ENCODE results near the gene RNF121. TPM values are rescaled to one million over a fixed set of nuclear protein-coding genes. Genes with fewer than 3 reads are reported as not detected.

RNF121 gene
- total and polyA plus RNA-seq, 2 of the 13 experiments (the other 11 are each of a cell fraction or from before 2014, with no cell fraction given) = 28.6 to 44.3 TPM

GRCh38 chr11:71994786-71995185 is 65.9 kb downstream of the RNF121 start (continued):
- TF ChIP-seq ZFYVE20 (CRISPR knock-in tag; IDR thresholded peaks at IDR 0.05; ENCODE audit: borderline replicate concordance, low read depth) = no peak
- no peak for TF ChIP-seq RARA (CRISPR knock-in tag; IDR thresholded peaks at IDR 0.05)
- TF ChIP-seq ZNF292 (CRISPR knock-in tag; IDR thresholded peaks at IDR 0.05; ENCODE audit: borderline replicate concordance, low read depth) = no peak
- no peak for TF ChIP-seq FOXA1 (IDR thresholded peaks at IDR 0.05)
- TF ChIP-seq FOXA1 (CRISPR knock-in tag; IDR thresholded peaks at IDR 0.05) = 0 out of 2 replicates have a peak, but pooled peaks have one; percentile 22
- TF ChIP-seq ZNF430 (CRISPR knock-in tag; IDR thresholded peaks at IDR 0.05) = no peak
- no peak for TF ChIP-seq ZNF512 (CRISPR knock-in tag; IDR thresholded peaks at IDR 0.05)
- TF ChIP-seq RNF2 (conservative IDR thresholded peaks at IDR 0.05; ENCODE audit: low read depth) = no peak
- TF ChIP-seq ZNF75D (CRISPR knock-in tag; IDR thresholded peaks at IDR 0.05; ENCODE audit: borderline replicate concordance) = no peak

- Histone ChIP-seq H3K4me3 (replicated peaks in 1 of 3; ENCODE audit: insufficient read depth in 1 of 3, low read depth in 2 of 3, low read length in 3 of 3) (no peak overlapping the region), H3K27me3 (ENCODE audit: control insufficient read depth in 1 of 2, insufficient read depth in 2 of 2, low read length in 2 of 2) (no peaks in the 10 kb centered on the region), H3K36me3 (replicated peaks in 1 of 2; ENCODE audit: control insufficient read depth in 1 of 2, insufficient read depth in 2 of 2, low read length in 2 of 2) (peaks cover 4 to 42% of the 10 kb centered on the region in 2 experiments), H4K20me1 (ENCODE audit: insufficient read depth, low read length) (no peaks in the 10 kb centered on the region), H3K27ac (ENCODE audit: extremely low read length, insufficient read depth, low read length) (no peak overlapping the region), H3K4me2 (ENCODE audit: low read depth, low read length) (no peak overlapping the region), H3K79me2 (ENCODE audit: insufficient read depth, low read length) (no peaks in the 10 kb centered on the region), H2AFZ (ENCODE audit: low read length) (no peak overlapping the region), H3K4me1 (ENCODE audit: insufficient read depth, low read length) (no peaks in the 10 kb centered on the region), H3K9me3 (ENCODE audit: low read length) (no peaks in the 10 kb centered on the region), H3K9ac (ENCODE audit: insufficient read depth, low read depth, low read length) (no peak overlapping the region)
- no peak for ATAC-seq
- intact Hi-C loops (cut with micrococcal nuclease; ENCODE audit: unreplicated experiment) (no loop called here), in situ Hi-C loops (cut with HindIII; ENCODE audit: extremely low pct_ligation_motif_present, low pct_unique_long_range_greater_than_20kb) (no loop called here)
- ChIA-PET CTCF (ENCODE audit: low intra/inter-chr PET ratio, low total read pairs) (no interaction called here), POLR2A (no interaction called here)
- 100% methylated on average over 2 of the region's 3 CpGs for WGBS (ENCODE audit: low lambda C conversion rate)
- no peak for DNase-seq (ENCODE audit: low spot score)
- BruUV-seq (replicated peaks) = no TSS peak
- TF ChIP-seq HMGA1 (CRISPR knock-in tag; conservative IDR thresholded peaks at IDR 0.05) (no peak), ZMAT3 (CRISPR knock-in tag; conservative IDR thresholded peaks at IDR 0.05) (no peak), ZNF75D (CRISPR knock-in tag; IDR thresholded peaks at IDR 0.05; ENCODE audit: borderline replicate concordance) (no peak), ZBTB26 (CRISPR knock-in tag; IDR thresholded peaks at IDR 0.05; ENCODE audit: borderline replicate concordance) (no peak), TBL1XR1 (IDR thresholded peaks at IDR 0.05; ENCODE audit: borderline replicate concordance, low read length, partially characterized antibody) (no peak), ZNF83 (CRISPR knock-in tag; IDR thresholded peaks at IDR 0.05; ENCODE audit: borderline replicate concordance) (no peak), ZNF337 (CRISPR knock-in tag; IDR thresholded peaks at IDR 0.05; ENCODE audit: borderline replicate concordance, low read depth) (no peak), ZNF124 (CRISPR knock-in tag; IDR thresholded peaks at IDR 0.05) (no peak), AGO1 (IDR thresholded peaks at IDR 0.05; ENCODE audit: low read depth, low read length, poor library complexity, severe bottlenecking) (no peak)
- FAIRE-seq = no peak
Observed at GRCh38 chr11:71995726-71996291, 67.0 kb downstream of the RNF121 start.

Data from HepG2 (cell line).